AG09319 (cell line): Measurements from ENCODE around the gene PKD1L1.

Experiments used
- DNase-seq: peaks from one replicate; pipeline ENCODE4 v3.0.0-alpha.2; 2010; ENCODE audit warnings: low read depth; ENCODE audit errors: extremely low read depth
- CTCF ChIP-seq: IDR thresholded peaks from 2 replicates; pipeline ENCODE4 v1.5.1; 2011; ENCODE audit warnings: low read depth, mild to moderate bottlenecking, inconsistent platforms, low read length, moderate library complexity

Gene PKD1L1

GRCh38 chr7:47956220-47956619 lies 8.0 kb upstream of the PKD1L1 start:
- no peak for DNase-seq
- no peak for TF ChIP-seq CTCF

- no peak for TF ChIP-seq CTCF
- DNase-seq, result no peak
Measured at GRCh38 chr7:47954231-47954911, 6.1 kb upstream of the PKD1L1 start.

GRCh38 chr7:47953822-47954221 lies 5.6 kb upstream of the PKD1L1 start:
- TF ChIP-seq CTCF, result no peak
- DNase-seq, result no peak

GRCh38 chr7:47952224-47952623 lies 4.0 kb upstream of the PKD1L1 start:
- TF ChIP-seq CTCF, result no peak
- no peak for DNase-seq

GRCh38 chr7:47951374-47951773 lies 3.1 kb upstream of the PKD1L1 start:
- no peak for DNase-seq
- no peak for TF ChIP-seq CTCF

GRCh38 chr7:47950714-47951113 lies 2.4 kb upstream of the PKD1L1 start:
- TF ChIP-seq CTCF, result no peak
- DNase-seq, result no peak

GRCh38 chr7:47949703-47950102 lies 1.4 kb upstream of the PKD1L1 start:
- no peak for TF ChIP-seq CTCF
- no peak for DNase-seq
